Tongue (tissue), 2 donors: ENCODE results near the gene ZNF845. TPM values are rescaled to one million over a fixed set of nuclear protein-coding genes. Genes with fewer than 3 reads are reported as not detected.
"Not testable (repeated sequence)": the region's sequence is repeated elsewhere in the genome, so short reads cannot be mapped to it uniquely, and the experiment has no call there.

ENCODE experiments used
- DNase-seq: peaks from one replicate; pipeline ENCODE4 v3.0.0-alpha.2; 2015
- total RNA-seq: library from RNA; depleted of rRNA; stranded (reverse); fragments of >200 nt; gene quantifications from one replicate; pipeline ENCODE4 v1.2.3, GENCODE V29; 2014

ZNF845 gene
- total RNA-seq: 6.8 TPM

DNA sequence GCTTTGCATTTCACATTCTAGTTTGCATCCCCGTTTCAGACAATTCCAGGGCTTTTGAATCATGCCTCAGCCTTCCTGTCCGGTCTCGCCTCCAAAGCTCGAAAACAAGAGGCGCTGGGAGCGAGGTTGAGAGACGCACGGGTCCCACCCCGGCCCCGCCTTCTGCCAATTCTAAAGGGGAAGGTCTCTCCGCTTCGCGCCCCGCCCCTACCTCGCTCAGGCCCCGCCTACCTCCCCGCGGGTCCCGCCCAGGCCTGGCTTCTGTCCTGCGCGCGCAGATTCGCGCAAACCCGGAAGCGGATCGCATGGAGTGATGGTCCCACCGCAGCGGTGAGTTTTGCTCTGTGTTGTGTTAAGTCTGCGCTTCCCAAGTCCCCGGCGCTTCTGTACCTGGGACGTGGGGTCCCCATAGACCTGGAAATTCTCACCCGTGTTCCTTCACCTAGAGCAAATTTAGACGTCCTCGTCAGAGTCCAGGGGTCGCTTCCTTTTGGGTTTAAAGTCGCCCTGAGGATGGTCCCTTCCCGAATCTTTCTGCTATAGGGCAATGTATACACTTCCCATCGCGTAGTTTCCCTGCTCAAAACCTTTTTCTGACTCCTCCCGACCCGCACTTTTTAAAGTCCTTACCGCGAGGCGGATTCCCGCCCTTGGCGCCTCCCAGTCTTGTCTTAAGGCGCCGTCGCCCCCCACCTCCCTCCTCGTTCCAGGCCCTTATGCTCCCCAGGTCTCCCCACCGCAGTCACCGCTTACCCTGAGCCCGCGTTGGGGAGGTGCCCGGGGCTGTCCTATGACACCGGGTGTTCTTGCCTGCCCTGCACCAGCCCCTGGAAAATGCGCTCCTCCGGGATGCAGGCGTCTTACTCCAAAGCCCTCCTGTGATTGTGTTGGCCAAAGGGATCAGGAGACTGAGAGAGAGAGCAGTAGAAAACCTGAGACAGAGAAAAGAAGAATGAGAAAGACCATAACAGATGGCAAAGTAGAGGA, at the start of gene ZNF845:
ZNF845 (plus strand) TSS at position 287 of the 987 bp plus-strand sequence. CDS start 7,559 bp downstream, outside the sequence.
- peak; percentile 96 for DNase-seq

DNA sequence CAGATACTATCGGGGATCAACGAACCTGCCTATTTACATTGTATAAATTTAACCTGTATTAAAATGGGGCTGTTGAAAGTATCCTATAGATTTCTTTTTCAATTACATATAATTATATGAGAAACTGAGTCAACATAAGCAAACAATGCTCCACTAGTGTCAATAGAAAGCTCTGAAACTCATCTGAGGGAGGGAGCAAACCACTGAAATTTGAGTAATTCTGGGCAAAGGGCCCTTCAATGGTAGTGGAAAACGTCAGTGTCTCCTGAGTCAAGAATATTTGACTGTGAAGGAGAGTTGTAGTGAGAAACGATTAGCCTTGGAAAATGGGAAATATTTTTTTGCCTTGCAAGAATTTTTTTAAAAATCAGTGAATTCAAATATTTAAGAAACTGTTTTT, 48.5 kb upstream of the ZNF845 start:
- DNase-seq: peak; percentile 22

DNA sequence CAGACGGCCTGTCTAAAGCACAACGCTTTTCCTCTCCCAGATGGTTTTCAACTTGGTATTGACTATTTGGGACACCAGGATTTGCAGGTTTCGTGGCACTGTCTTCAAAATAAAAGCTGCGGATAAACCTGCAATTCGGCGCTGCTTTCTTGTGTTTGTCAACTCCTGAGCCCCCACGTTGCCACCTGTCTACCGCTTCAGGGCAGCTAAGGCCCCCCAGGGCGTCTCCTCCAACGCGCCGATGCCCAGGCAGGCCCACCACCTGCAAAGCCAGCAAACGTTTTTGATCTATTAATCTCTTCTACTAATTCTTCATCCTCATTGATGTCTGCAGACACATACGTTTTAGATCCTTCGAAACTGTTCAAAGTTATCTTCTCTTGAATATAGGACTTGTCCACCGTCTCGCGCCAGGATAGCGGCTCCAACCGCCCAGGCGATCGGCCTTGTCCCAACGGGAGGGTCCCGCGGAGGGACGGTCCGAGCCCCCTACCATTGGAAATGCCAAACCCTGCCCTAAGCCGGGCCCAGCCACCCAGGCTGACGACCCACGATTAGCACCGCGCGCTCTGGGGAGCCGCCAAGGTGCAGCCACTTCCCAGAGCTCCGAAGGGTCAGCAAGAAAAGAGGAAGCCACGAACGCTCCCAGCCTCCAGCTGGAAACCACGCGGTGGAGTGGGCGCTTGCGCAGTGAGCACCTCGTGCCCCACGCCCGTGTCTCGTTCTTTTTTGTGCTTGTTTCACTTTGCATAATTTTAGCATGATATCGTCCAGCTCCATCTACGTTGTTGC, 42.6 kb upstream of the ZNF845 start:
- no peak for DNase-seq

DNA sequence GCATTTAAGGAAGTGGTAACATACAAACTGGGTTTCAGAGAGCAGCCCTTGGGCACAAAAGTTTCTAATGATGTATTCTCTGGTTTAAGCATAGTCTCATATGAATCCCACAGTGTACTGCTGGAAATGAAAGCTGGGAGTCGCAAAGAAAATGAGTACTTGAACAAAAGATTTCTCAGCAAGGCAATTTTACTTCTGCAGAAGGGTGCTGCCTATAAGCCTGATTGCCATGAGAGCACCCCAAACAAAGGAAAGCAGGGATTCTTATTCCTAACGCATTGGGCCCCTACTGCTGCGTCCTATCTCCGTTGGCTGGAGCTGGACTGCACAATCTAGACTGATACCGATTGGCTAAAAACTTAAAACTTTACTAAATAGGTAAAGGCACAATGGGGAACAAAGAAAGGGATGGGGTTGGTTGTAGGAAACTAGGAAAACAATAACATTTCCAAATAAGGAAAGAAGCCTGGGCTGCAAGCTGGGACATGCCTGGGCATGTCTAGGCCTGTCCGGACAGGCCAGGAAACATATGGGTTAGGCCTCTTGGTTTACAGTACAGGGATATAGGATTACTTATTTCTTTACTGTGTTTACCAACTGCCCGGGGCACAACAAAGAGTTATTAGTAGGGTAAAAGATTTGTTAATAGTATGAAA, 38.6 kb upstream of the ZNF845 start:
- DNase-seq: no peak

DNA sequence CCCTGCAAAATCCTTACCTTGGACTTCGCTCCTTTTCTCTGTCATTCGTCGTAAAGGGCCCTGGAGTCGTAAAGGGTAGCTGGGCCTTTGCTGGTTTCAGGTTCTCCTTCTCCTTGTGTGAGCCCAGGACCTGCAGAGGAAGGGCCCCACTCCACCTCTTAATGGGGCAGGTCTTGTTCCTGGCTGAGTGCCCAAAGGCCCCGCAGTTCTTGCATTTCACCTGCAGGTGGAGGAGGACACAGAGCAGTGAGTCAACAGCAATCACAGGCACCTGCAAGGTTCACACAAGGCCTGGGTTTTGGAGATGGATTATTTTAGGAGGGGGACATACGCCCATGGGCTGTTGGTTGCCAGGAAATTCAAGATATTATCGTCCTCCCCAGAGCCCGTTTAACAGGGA, 32.2 kb upstream of the ZNF845 start:
- DNase-seq: not testable (repeated sequence)

DNA sequence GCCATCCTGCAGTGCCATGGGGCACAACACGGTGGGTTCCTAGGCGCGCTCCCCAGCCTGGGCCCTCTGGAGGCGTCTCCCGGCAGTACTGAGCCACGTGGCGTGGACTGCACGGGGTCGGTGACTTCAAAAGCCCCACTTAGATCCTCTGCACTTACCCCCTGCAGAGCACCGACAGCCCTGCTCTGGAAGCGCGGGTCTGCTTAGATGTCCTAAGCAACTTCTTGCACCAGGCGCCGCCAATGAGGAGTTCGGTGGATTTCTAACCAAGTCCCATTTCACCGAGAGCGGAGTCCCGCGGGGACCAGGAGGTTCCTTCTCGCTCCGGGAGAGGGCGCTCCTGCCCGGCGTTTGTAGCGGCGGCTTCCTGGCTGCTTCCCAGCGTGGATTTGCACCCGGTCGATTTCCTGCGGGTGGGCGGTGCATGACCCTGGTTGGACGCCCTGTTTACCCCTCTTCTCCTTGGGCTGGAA, 25.2 kb upstream of the ZNF845 start:
- peak; percentile 52 for DNase-seq

DNA sequence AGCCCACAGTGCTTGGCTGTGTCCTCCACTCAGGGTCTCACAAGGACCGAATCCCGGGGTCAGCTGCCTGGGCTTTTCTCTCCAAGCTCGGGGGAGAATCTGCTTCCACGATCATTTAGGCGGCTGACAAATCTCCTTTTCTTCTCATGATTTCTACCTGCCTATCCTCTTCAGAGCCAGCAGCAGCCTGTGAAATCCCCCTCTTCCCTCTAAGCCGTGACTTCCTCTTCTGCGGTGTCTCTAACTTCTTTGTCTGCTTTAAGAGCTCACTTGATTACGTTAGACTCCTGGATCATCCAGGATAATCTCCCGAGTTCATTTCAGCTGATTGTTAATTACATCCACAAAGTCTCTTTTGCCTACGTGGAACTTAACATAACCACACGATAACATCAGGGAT, 22.5 kb upstream of the ZNF845 start:
- DNase-seq: no peak

DNA sequence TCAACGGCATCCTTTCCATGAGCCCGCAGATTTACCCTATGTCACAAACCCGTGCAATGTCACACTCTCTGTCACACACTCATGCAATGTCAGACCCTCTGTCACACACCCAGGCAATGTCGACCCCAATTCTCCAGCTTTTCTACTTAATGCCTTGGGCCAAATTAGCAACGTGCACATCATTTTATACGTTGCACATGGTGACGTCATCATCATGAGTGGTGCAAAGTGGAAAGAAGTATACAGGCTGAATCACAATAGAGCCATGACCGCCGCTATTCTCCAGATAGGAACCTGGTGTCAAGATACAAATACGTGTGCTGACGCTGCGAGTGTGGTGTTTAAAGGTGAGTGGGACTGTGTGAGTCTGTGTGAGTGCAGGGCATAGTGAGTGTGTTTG, 21.7 kb upstream of the ZNF845 start:
- no peak for DNase-seq

DNA sequence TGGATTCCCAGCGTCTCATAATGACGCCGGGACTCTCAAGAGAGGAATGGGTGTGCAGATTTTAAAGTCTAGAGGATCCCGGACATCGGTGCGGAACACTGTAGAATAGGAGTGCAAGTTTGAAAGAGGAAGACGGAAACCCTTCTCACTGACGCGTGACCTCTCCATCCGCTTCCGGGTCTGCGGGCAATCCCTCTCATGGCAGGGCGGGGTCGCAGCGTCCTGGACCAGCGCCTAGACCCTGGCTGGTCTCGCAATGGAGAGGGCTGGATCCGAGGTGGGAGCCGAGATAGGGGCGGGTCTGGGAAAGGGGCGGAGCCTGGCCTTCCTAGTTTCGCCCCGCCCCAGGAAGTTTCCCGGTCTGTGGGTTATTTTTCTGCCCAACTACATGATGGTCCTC, 4.6 kb upstream of the ZNF845 start:
- peak; percentile 60 for DNase-seq

DNA sequence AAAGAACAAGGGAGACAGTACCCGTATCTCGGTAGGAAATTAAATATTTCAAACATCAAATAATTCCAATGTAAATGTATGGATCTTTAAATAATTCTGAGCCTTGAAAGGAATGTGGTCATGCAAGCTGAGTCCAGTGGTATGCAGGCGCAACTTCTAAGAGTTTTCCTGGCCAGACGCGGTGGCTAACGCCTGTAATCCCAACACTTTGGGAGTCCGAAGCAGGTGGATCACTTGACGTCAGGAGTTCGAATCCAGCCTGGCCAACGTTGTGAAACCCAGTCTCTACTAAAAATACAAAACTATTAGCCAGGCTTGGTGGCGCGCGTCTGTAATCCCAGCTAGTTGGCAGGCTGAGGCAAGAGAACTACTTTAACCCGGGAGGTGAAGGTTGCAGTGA, 1.1 kb upstream of the ZNF845 start:
- DNase-seq: no peak

DNA sequence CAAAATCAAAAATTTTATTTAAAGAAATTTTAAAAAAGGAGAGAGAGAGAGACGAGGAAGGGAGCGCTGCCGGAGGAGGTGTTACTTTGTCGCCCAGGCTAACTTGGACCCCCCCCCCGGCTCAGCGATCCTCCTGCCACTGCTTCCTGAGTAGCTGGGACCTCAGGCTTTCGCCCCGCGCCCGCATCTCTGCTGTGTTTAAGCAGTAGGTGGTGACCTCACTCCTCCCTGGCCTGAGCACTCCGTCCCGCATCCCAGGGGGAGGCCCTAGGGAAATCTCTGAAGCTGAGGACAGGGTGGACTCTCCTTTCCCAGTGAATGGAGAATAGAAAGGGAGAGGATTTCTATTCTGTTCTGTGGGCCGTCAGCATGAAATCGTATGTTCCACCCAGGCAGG, 485 bp upstream of the ZNF845 start:
- no peak for DNase-seq

DNA sequence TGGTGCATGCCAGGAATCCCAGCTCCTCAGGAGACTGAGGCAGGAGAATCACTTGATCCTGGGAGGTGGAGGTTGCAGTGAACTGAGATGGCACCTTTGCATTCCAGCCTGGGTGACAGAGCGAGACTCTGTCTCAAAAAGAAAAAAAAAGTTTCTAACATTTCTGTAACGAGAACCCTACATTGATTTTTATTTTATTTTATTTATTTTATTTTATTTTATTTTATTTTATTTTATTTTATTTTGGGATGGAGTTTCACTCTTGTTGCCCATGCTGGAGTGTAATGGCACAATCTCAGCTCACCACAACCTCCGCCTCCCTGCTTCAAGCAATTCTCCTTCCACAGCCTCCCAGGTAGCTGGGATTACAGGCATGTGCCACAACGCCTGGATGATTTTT, 10.9 kb downstream of the ZNF845 start:
- not testable (repeated sequence) for DNase-seq

DNA sequence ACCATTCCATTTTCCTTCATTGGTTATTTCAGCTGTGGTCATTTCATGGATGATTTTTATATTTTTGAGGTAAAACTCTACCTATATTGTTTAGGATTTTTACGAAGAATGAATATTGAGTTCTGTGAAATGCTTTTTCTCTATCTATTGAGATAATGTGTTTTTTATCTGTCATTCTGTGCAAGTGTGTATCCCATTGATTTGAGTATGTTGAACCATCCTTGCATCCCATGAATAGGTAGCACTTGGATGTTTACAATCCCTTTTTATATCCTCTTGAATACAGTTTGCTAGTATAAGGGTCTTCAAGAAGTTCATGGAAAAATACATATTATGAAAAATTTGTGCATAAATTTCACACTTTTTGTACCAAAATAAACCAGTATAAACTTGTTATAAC, 22.2 kb downstream of the ZNF845 start:
- no peak for DNase-seq

DNA sequence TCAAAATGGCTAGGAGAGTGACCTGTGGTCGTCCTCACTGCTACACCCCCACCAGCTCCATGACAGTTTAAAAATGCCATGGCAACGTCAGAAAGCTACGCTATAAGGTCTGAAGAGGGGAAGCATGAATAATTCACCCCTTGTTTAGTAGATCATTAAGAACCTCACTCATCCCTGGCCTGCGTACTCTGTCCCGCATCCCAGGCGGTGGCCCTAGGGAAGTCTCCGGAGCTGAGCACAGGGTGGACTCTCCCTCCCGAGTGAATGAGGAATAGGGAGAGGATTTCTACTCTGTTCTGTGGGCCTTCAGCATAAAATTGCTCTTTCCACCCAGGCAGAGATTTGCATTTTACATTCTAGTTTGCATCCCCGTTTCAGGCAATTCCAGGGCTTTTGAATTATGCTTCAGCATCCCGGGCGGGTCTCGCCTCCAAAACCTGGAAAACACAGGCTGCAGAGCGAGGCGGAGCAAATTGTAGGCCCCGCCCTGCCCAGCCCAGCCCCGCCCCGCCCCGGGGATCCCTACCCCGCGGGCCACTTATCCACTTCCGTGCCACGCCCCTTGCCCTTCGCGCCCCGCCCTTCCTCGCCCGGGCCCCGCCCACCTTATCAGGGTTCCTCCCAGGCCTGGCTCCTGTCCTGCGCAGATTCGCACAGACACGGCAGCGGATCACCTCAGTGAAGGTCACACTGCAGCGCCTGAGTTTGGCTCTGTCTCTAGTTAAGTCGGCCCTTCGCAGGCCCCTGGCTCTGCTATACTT, 24.5 kb downstream of the ZNF845 start:
- no peak for DNase-seq

DNA sequence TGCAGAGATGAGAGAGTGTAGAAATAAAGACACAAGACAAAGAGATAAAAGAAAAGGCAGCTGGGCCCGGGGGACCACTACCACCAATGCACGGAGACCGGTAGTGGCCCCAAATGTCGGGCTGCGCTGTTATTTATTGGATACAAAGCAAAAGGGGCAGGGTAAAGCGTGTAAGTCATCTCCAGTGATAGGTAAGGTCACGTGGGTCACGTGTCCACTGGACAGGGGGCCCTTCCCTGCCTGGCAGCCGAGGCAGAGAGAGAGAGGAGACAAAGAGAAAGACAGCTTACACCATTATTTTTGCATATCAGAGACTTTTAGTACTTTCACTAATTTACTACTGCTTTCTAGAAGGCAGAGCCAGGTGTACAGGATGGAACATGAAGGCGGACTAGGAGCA, 26.5 kb downstream of the ZNF845 start:
- not testable (repeated sequence) for DNase-seq

DNA sequence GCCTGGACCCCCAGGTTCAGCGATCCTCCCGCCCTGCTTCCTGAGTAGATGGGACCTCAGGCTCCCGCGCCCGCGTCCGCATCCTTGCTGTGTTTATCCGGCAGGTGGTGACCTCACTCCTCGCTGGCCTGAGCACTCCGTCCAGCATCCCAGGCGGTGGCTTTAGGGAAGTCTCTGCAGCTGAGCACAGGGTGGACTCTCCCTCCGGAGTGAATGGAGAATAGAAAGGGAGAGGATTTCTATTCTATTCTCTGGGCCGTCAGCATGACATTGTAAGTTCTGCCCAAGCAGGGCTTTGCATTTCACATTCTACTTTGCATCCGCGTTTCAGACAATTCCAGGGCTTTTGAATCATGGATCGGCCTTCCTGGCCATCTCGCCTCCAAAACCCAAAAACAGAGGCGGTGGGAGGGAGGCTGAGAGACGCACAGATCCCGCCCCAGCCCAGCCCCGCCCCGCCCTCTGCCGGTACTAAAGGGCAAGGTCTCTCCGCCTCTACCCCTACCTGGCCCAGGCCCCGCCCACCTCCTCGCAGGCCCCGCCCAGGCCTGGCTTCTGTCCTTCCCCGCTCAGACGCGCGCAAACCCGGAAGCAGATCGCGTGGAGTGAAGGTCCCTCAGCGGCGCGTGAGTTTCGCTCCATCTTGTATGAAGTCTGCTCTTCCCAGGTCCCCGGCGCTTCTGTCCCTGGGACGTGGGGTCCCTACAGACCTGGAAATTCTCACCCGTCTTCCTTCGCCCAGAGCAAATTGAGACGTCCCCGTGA, 31.8 kb downstream of the ZNF845 start, which contains the start of gene ZNF525:
ZNF525 (plus strand) TSS at position 572 of the 765 bp plus-strand sequence. CDS start 6,577 bp downstream, outside the sequence.
- peak; percentile 90 for DNase-seq

DNA sequence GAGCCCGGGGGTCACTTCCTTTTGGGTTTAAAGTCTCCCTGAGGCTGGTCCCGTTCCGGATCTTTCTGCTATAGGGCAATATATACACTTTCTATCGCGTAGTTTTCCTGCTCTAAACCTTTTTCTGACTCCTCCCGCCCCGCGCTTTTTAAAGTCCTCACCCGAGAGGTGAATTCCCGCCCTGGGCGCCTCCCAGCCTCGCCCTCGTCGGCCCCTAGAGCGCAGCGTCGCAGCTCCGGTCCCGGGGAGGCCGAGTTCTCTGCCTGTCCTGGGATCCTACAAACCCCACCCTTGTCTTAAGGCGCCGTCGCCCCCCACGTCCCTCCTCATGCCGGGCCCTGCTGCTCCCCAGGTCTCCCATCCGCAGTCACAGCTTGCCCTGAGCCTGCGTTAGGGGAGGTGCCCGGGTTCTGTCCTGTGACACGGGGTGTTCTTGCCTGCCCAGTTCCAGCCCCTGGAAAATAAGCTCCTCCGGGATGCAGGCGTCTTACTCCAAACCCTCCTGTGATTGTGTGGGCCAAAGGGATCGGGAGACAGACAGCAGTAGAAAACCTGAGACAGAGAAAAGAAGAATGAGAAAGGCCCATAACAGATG, 32.4 kb downstream of the ZNF845 start:
- no peak for DNase-seq

DNA sequence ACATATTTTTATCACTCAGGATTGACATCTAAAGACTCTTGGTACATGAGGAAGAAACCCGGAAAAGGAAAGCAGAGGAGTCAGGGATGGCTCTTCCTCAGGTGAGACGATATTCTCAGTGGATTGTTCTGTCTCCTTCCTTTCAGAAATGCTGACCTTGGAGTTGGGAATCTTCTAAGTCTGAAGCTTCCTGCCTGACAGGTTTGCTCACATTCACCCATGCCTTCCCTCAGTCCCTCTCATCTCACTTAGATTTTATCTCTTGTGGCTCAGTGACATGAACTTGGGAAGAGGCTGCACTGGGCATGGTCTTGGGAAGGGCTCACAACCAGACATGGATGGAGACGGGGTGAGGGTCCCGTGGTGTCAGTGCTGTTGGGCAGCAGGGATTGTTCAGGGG, 38.6 kb downstream of the ZNF845 start:
- no peak for DNase-seq

DNA sequence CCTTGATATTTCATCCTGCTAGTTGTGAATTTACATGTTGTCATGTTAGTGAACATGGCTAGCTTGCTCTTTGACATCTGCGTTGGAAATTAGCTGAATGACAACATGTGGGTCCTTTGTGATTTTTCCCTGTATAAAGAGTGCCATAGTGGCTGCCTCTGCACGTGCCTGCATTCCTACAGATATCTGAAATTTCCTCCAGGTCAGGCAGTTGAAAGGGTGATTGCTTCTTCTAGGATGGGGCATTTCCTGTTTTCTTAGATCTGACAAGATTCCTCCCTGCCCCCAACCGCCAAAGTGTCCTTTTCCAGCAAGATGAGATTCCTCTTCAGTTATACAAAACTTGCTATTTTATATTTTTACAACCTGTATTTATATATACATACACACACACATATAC, 40.7 kb downstream of the ZNF845 start:
- DNase-seq: no peak

DNA sequence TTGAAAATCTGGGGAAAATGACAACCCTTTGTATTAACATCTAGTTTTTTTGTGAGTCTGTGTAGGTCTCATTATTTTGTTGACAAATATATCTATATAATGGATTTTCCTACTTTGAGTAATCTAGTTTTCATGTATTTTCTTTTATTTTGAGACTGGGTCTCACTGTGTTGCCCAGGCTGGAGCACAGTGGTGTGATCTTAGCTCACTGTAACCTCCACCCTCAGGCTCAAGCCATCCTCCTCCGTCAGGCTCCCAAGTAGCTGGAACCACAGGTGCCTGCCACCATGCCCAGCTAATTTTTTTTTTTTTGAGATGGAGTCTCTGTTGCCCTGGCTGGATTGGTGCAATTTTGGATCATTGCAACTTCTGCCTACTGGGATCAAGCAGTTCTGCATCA, 41.2 kb downstream of the ZNF845 start:
- no peak for DNase-seq
